ENCODE data around the gene CEP162.

The CEP162 gene

GRCh38 chr6:84082689-84083265, 144.7 kb downstream of the CEP162 start:
- no peak for DNase-seq

- no peak for DNase-seq
These were observed 146.2 kb downstream of the CEP162 start for GRCh38 chr6:84081222-84081621.

DNA sequence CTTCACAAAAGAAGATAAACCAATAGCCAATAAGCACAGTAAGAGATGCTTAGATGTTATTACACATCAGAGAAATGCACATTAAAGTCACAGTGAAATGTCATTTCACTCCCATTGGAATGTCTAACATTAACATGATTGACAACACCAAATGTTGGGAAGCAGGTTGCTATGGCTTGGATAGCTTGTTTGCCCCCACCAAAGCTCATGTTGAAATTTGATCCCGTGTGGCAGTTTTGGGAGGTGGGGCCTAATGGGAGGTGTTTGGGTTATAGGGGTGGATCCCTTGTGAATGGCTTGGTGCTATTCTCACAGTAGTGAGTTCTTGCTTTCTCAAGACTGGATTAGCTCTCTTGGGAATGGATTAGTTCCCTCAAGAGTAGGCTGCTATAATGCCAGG, 149.1 kb downstream of the CEP162 start:
- no peak for DNase-seq

DNA sequence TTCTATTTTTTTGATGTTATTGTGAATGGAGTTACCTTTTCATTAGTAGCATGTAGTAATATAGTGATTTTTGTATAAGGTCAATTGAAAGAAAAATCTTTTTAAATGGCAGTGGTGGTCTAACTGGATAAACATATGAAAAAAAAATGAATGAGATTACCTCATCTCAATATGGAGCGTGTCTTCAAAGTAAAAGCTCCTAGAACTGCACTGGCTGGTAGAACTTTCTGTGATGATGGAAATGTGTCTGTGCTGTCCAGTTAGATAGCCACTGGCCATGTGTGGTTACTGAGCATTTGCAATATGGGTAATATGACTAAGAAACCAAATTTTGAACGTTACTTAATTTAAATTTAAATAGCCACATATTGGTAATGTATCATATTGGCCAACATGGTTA, 149.8 kb downstream of the CEP162 start:
- DNase-seq = no peak

DNA sequence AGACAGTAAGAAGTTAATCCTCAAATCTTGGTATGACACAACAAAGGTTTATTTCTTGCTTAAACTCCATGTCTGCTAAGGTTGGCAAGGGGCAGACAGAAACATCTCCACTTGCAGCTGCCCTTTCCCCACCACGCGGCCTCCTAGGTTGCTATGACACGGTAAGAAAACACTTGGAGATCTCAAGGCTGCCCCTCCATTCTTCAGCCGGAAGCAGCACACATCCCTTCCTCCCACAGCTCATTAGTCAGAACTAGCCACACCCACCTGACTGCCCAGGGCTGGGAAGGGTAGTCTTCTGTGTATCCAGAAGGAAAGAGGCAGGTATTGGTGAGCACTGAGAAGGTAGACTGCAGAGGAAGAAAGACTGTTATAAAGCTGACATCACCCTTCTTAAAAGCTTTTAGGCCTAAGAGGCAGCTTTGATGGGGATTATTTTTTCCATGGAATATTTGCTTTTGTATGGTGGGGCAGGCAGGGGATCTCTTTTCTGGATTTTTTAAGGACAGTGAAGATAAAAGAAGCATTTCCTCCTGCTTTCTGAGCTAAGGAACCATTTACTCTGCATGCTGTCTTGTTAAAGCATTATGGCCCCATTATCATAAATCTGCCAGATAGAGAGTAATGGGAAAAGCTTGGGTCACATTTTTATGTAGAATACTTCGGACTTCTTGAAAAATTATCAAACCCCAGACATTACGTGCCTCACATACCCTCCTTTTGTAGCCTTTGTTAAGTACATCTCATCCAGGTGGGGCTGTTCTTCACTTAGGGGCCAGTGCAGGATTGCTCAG, 152.3 kb downstream of the CEP162 start:
- no peak for DNase-seq

Data from NK-92 treated with Interleukin-12 subunit alpha and Interleukin-12 subunit beta, amount 100 ng/mL, for 24 hours (cell line).